Aorta (tissue), 5 donors: ENCODE results near the gene ZNF678. TPM values are rescaled to one million over a fixed set of nuclear protein-coding genes. Genes with fewer than 3 reads are reported as not detected.
A peak's percentile ranks its signal among the peaks of the same experiment; 100 is the strongest.
"Not testable (repeated sequence)": the region's sequence is repeated elsewhere in the genome, so short reads cannot be mapped to it uniquely, and the experiment has no call there.

Experiments
- ATAC-seq: fragments of 200-7000 bp; cut with Tn5 transposase; one replicate; pipeline ENCODE4 v1.9.1; 2022; ENCODE audit warnings: moderate library complexity; ENCODE audit not compliant: low FRiP score
- DNase-seq, 2 donors: peaks; one replicate each; pipeline ENCODE4 v3.0.0-alpha.2; 2020
- H3K27ac ChIP-seq, 2 donors: one replicate each; pipeline ENCODE4 v1.5.1; 2013; ENCODE audit warnings: low read length in 2 of 2, mild to moderate bottlenecking in 2 of 2, moderate library complexity in 2 of 2, control low read depth in 1 of 2, inconsistent platforms in 1 of 2, low read depth in 1 of 2
- H3K27me3 ChIP-seq, 2 donors: one replicate each; pipeline ENCODE4 v1.6.1; 2013; ENCODE audit warnings: control low read depth in 1 of 2, low read length in 1 of 2, mild to moderate bottlenecking in 1 of 2, moderate library complexity in 1 of 2; ENCODE audit not compliant: insufficient read depth in 2 of 2, control insufficient read depth in 1 of 2
- H3K36me3 ChIP-seq, 2 donors: one replicate each; pipeline ENCODE4 v1.6.1; 2013; ENCODE audit warnings: control low read depth in 1 of 2, low read length in 1 of 2, mild to moderate bottlenecking in 1 of 2; ENCODE audit not compliant: insufficient read depth in 2 of 2, control insufficient read depth in 1 of 2
- H3K4me1 ChIP-seq, 2 donors: one replicate each; pipeline ENCODE4 v1.6.1; 2013; ENCODE audit warnings: low read length in 2 of 2, control low read depth in 1 of 2, mild to moderate bottlenecking in 1 of 2, moderate library complexity in 1 of 2; ENCODE audit not compliant: insufficient read depth in 2 of 2, control insufficient read depth in 1 of 2
- H3K4me3 ChIP-seq, 2 donors: one replicate each; pipeline ENCODE4 v1.5.1; 2013; ENCODE audit warnings: low read length in 2 of 2, control low read depth in 1 of 2, mild to moderate bottlenecking in 1 of 2
- H3K9me3 ChIP-seq: one replicate; pipeline ENCODE4 v1.6.1; 2013; ENCODE audit warnings: mild to moderate bottlenecking, low read length; ENCODE audit not compliant: control insufficient read depth
- WGBS, 2 donors: extraction: QIAGEN DNeasy Blood & Tissue Kit; methylation state at CpG; one replicate each; pipeline ENCODE4 v1.1.7; 2013; 5-methylcytosine and 5-hydroxymethylcytosine counted together
- intact Hi-C, 2 donors: fragments of 100-400 bp; cut with DNase I; formaldehyde crosslinking; loops; one replicate each; pipeline versions ENCODE4 v1.14.2 to v1.15.0; 2022
- polyA plus RNA-seq, 2 donors: library from polyadenylated mRNA; stranded (reverse); fragments of 200-250 nt; gene quantifications; one replicate each; pipeline ENCODE4 v1.2.3, GENCODE V29; 2013
- total RNA-seq, 2 donors: library from RNA; stranded (reverse); fragmentation: NEBNext Ultra II Directional; extraction: Animal tissue kit (Norgen Biotek cat#: 25700); gene quantifications; one replicate each; pipeline ENCODE4 v1.2.1, GENCODE V29; 2021
- donor health status: healthy with polysubstance abuse.
- donor health status: Bipolar disorder and iron deficiency.
- donor health status: DM: no; HTN: no; CAD: no.
- donor health status: DM: no; HTN: no; CAD: no.
- donor health status: DM: yes; HTN: yes; CAD: no.

ZNF678 gene
- total and polyA plus RNA-seq, 4 donors = 1.8 to 9.7 (median 5.0) TPM

- H3K27ac ChIP-seq = no peak overlapping the region
- peaks cover 3% of the 10 kb centered on the region for H3K9me3 ChIP-seq
- no peak overlapping the region for H3K4me3 ChIP-seq
- H3K4me1 ChIP-seq = no peaks in the 10 kb centered on the region
- no peaks in the 10 kb centered on the region for H3K27me3 ChIP-seq
- no peaks in the 10 kb centered on the region for H3K36me3 ChIP-seq
- intact Hi-C loops = no loop called here
- no peak for DNase-seq
- ATAC-seq = no peak
Measured at GRCh38 chr1:227548119-227548397, 15.3 kb upstream of the ZNF678 start.

DNA sequence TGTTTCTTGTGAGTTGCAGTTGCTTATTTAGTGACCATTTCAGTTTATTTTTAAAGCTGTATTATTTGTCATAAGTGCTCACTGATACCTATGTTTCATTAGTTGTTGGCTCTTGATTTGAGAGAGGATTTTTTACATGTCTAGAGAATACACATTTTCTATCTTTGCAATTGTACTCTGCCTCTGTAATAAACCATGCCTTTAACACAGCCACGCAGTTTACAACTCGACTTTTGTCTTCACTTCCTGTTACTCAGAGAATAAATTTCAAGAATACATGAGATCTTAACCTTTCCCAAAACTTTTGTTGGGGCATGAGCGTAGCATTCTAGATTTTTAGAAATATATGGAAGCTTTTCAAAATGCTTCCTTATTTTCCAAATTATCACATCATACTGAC is 14.9 kb upstream of the ZNF678 start:
- WGBS, 2 donors = 67 to 81% methylated on average over 3 of the region's 3 CpGs
- intact Hi-C loops = no loop called here
- H3K27ac ChIP-seq = no peak overlapping the region
- no peaks in the 10 kb centered on the region for H3K36me3 ChIP-seq
- H3K4me1 ChIP-seq = no peaks in the 10 kb centered on the region
- no peak overlapping the region for H3K4me3 ChIP-seq
- H3K27me3 ChIP-seq = no peaks in the 10 kb centered on the region
- DNase-seq (no peak), ATAC-seq (no peak)
- peaks cover 3% of the 10 kb centered on the region for H3K9me3 ChIP-seq

DNA sequence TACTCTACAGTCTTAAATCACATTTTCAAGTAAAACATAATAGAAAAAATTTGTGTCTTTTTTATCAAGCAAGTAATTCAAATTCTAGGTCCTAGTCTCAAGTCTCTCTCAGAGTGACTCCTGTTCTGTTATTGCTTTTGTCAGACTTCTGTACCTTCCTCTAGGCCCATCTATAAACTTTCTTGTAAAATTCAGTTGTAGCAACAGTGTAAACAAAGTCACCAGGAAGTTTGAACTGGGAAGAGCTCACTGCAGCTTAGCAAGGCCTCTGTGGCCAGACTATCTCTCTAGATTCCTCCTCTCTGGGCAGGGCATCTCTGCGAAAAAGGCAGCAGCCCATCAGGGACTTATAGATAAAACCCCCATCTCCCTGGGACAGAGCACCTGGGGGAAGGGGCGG is 13.5 kb upstream of the ZNF678 start:
- no peak for ATAC-seq
- intact Hi-C loops = no loop called here
- H3K36me3 ChIP-seq = no peaks in the 10 kb centered on the region
- no peak for DNase-seq
- peaks cover 3% of the 10 kb centered on the region for H3K9me3 ChIP-seq
- H3K4me3 ChIP-seq = no peak overlapping the region
- no peaks in the 10 kb centered on the region for H3K27me3 ChIP-seq
- WGBS, 2 donors = 91 to 94% methylated on average over 2 of the region's 2 CpGs
- H3K4me1 ChIP-seq = no peaks in the 10 kb centered on the region
- H3K27ac ChIP-seq = no peak overlapping the region

DNA sequence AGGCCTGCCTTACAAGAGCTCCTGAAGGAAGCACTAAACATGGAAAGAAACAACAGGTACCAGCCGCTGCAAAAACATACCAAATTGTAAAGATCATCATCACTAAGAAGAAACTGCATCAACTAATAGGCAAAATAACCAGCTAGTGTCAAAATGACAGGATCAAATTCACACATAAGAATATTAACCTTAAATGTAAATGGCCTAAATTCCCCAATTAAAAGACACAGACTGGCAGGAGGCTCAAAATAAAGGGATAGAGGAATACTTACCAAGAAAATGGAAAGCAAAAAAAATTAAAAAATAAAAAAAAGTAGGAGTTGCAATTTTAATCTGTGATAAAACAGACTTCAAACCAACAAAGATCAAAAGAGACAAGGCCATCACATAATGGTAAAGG is 11.5 kb upstream of the ZNF678 start:
- WGBS, 2 donors = 95 to 96% methylated on average over 1 of the region's 1 CpG
- not testable (repeated sequence) for ATAC-seq, H3K36me3 ChIP-seq

GRCh38 chr1:227556288-227556687 is 7.1 kb upstream of the ZNF678 start:
- ATAC-seq (no peak), DNase-seq (no peak)
- Histone ChIP-seq H3K4me3 (no peak overlapping the region), H3K4me1 (no peaks in the 10 kb centered on the region), H3K36me3 (no peaks in the 10 kb centered on the region), H3K9me3 (no peaks in the 10 kb centered on the region), H3K27ac (no peak overlapping the region), H3K27me3 (no peaks in the 10 kb centered on the region)
- intact Hi-C loops = no loop called here
- WGBS, 2 donors = 84 to 88% methylated on average over 7 of the region's 7 CpGs

More for the DNA sequence above, 11.5 kb upstream of the ZNF678 start:
- H3K4me3 ChIP-seq, intact Hi-C loops, DNase-seq, H3K27me3 ChIP-seq, H3K27ac ChIP-seq, H3K9me3 ChIP-seq, H3K4me1 ChIP-seq: not testable (repeated sequence)

DNA sequence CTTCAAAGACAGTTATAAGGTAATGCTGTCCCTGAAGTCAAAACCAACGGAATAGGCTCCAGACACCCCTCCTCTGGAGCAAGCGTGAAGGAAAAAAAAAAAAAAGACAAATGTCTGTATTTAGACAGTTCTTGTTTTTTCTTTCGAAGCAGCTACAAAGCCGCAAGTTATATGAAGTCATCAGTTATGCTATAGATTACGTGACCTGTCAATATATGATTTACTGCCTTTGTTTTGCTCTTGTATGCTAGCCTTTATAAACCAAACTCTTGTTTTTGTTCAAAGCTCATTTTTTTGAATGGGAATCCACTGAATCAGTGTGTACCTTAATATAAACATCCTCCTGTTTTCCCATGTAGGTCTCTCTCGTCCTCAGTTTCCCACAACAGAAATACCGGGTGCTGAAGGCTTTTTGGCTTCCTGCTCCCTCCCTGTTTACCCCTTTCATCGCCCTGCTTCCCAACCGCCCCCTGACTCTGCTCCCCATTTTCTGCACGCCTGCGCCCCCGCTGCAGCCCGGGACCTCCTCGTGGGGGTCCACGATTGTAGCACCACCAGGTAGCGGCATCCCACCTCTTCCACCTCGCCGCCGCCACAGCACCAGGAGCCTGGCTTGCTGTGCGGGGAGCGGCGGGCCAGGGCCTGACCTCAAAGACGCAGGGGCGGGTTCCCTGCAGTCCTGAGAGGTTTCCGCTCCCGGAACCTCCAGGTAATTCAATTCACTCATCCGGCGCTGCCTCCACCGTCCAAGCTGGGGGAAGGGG is 5.2 kb upstream of the ZNF678 start:
- WGBS, 2 donors = 66 to 69% methylated on average over 29 of the region's 29 CpGs
- H3K4me3 ChIP-seq = no peak overlapping the region
- H3K9me3 ChIP-seq = no peaks in the 10 kb centered on the region
- H3K27me3 ChIP-seq = no peaks in the 10 kb centered on the region
- no peak for ATAC-seq
- intact Hi-C loops = no loop called here
- H3K36me3 ChIP-seq = no peaks in the 10 kb centered on the region
- no peak overlapping the region for H3K27ac ChIP-seq
- no peaks in the 10 kb centered on the region for H3K4me1 ChIP-seq
- peak in 1 of 2 donors; percentile 61 for DNase-seq

- intact Hi-C loops = no loop called here
Measured at GRCh38 chr1:227558732-227559262, 4.6 kb upstream of the ZNF678 start.

GRCh38 chr1:227559499-227559898 is 3.9 kb upstream of the ZNF678 start:
- Histone ChIP-seq H3K27me3 (no peaks in the 10 kb centered on the region), H3K27ac (no peak overlapping the region), H3K36me3 (no peaks in the 10 kb centered on the region), H3K9me3 (no peaks in the 10 kb centered on the region), H3K4me3 (no peak overlapping the region), H3K4me1 (no peaks in the 10 kb centered on the region)
- ATAC-seq (no peak), DNase-seq (peak; percentile 43 to 73)
- intact Hi-C loops = no loop called here
- 38% methylated on average over 21 to 27 of the region's 27 CpGs for WGBS, 2 donors

More at GRCh38 chr1:227558732-227559262, 4.6 kb upstream of the ZNF678 start:
- no peaks in the 10 kb centered on the region for H3K4me1 ChIP-seq
- H3K36me3 ChIP-seq = no peaks in the 10 kb centered on the region
- no peaks in the 10 kb centered on the region for H3K9me3 ChIP-seq
- WGBS, 2 donors = 75 to 76% methylated on average over 20 of the region's 20 CpGs
- no peak overlapping the region for H3K27ac ChIP-seq
- no peaks in the 10 kb centered on the region for H3K27me3 ChIP-seq
- ATAC-seq (no peak), DNase-seq (peak in 1 of 2 donors; percentile 64)
- H3K4me3 ChIP-seq = no peak overlapping the region

DNA sequence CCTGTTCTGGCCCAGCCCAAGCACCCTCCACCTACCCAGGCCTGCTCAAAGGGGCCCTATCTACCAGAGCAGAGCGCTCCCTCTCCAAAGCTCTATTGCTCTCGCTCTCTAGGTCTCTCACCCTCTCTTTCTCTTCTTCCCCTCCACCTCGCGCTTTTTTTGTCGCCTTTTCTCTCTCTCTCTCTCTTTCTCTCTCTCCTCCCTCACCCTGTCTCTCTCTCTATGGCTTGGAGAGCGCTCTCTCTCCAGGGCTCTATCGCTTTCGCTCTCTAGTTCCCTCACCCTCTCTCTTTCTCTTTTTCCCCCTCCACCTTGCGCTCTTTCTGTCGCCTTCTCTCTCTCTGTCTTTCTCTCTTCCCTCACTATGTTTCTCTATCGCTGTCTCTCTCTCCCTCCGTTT is 3.4 kb upstream of the ZNF678 start:
- no peak for DNase-seq
- Histone ChIP-seq H3K4me1 (no peaks in the 10 kb centered on the region), H3K27me3 (no peaks in the 10 kb centered on the region), H3K27ac (no peak overlapping the region), H3K36me3 (no peaks in the 10 kb centered on the region), H3K9me3 (no peaks in the 10 kb centered on the region), H3K4me3 (no peak overlapping the region)
- ATAC-seq = no peak
- intact Hi-C loops = loop anchor here in 1 of 2 donors (5.0 kb wide), 1 partner anchor 172 kb away; no protein-coding TSS in a partner anchor
- WGBS, 2 donors = 75 to 78% methylated on average over 12 of the region's 12 CpGs
